Kidney glomerular epithelial cell (primary cell): ENCODE data around the gene GRAMD2B.

ENCODE experiments used
- DNase-seq: peaks from one replicate; lab custom pipeline; 2025; lab: John Stamatoyannopoulos, UW

GRAMD2B gene

DNA sequence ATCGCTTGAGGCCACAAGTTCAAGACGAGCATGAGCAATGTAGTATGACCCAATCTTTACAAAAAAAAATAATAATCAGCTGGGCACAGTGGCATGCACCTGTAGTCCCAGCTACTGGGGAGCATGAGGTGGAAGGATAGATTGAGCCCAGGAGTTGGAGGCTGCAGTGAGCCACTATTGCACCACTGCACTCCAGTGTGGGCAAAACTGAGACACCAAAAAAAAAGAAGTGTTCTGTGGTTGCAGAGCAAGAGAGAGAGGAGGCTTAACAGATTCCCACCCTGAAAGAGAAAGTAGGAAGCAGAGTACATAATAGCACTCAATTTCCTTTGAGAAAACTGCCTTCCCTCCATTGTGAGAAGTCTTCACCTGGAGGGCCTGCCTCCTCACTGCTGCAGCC is 119.2 kb downstream of the GRAMD2B start:
- DNase-seq, result no peak

DNA sequence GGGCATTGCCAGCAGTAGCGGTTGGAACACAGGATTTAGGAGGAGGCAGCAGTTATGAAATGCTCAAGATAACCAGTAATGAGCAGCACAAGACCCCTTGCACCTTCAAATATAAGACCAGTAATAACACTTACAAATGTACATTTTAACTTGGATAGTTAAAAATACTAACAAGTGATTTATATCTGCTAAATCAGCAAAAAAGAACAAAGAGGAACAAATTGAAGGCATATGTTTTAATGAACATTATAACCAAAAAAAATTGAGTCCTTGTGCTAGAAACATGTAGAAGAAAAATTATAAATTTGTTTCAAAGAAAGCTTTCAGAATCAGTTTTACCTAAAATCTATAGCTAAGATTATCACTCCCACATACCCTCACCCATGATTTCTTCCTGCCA is 119.8 kb downstream of the GRAMD2B start:
- no peak for DNase-seq

DNA sequence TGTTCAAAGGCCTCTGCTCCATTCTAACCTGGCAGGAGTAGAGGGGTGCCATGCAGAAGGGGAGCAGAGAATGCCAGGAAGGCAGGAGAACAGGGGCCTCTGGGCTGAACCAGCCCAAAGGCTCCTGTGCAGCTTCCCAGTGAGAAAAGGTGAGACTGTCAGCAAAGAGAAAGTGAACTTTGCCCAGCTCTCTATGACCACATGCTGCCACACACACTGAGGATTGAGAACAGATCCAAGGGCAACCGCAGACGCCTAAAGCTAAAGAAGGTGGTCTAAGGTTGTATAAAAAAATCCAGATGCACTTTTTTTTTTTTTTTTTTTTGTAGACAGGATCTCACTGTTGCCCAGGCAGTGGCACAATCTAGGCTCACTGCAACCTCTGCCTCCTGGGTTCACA is 120.5 kb downstream of the GRAMD2B start:
- DNase-seq, result no peak
